ENCODE measurements around the gene HIKESHI.
"Not testable (repeated sequence)": the region's sequence is repeated elsewhere in the genome, so short reads cannot be mapped to it uniquely, and the experiment has no call there.

HIKESHI gene

GRCh38 chr11:86291466-86292262 lies 10.4 kb upstream of the HIKESHI start:
- TF ChIP-seq CTCF (IDR thresholded peaks at IDR 0.05; ENCODE audit: low read depth, low read length): peak; percentile 70
- no peak overlapping the region for H3K4me3 ChIP-seq (ENCODE audit: low read depth, low read length)
- peak; percentile 58 for DNase-seq (ENCODE audit: low read depth, low spot score)
- in situ Hi-C loops (cut with HindIII; ENCODE audit: low sequenced_read_pairs): no loop called here

GRCh38 chr11:86292912-86293616 lies 9.0 kb upstream of the HIKESHI start:
- DNase-seq (ENCODE audit: low read depth, low spot score): no peak
- H3K4me3 ChIP-seq (ENCODE audit: low read depth, low read length): no peak overlapping the region
- in situ Hi-C loops (cut with HindIII; ENCODE audit: low sequenced_read_pairs): no loop called here
- TF ChIP-seq CTCF (IDR thresholded peaks at IDR 0.05; ENCODE audit: low read depth, low read length): no peak

- H3K4me3 ChIP-seq (ENCODE audit: low read depth, low read length): no peak overlapping the region
- no peak for DNase-seq (ENCODE audit: low read depth, low spot score)
- in situ Hi-C loops (cut with HindIII; ENCODE audit: low sequenced_read_pairs): no loop called here
- no peak for TF ChIP-seq CTCF (IDR thresholded peaks at IDR 0.05; ENCODE audit: low read depth, low read length)
These were observed 8.0 kb upstream of the HIKESHI start for GRCh38 chr11:86294026-86294425.

GRCh38 chr11:86301742-86302091 lies 323 bp upstream of the HIKESHI start:
- no peak for TF ChIP-seq CTCF (IDR thresholded peaks at IDR 0.05; ENCODE audit: low read depth, low read length)
- in situ Hi-C loops (cut with HindIII; ENCODE audit: low sequenced_read_pairs): no loop called here
- peak overlapping the region; percentile 75 for H3K4me3 ChIP-seq (ENCODE audit: low read depth, low read length)
- no peak for DNase-seq (ENCODE audit: low read depth, low spot score)

GRCh38 chr11:86303257-86303656 lies 1.2 kb downstream of the HIKESHI start:
- no peak for TF ChIP-seq CTCF (IDR thresholded peaks at IDR 0.05; ENCODE audit: low read depth, low read length)
- no peak for DNase-seq (ENCODE audit: low read depth, low spot score)
- in situ Hi-C loops (cut with HindIII; ENCODE audit: low sequenced_read_pairs): no loop called here
- H3K4me3 ChIP-seq (ENCODE audit: low read depth, low read length): peak overlapping the region; percentile 75

- H3K4me3 ChIP-seq (ENCODE audit: low read depth, low read length); in situ Hi-C loops (cut with HindIII; ENCODE audit: low sequenced_read_pairs); DNase-seq (ENCODE audit: low read depth, low spot score): not testable (repeated sequence)
These were observed 6.7 kb downstream of the HIKESHI start for GRCh38 chr11:86308710-86309109.

- DNase-seq (ENCODE audit: low read depth, low spot score): no peak
- TF ChIP-seq CTCF (IDR thresholded peaks at IDR 0.05; ENCODE audit: low read depth, low read length): no peak
- in situ Hi-C loops (cut with HindIII; ENCODE audit: low sequenced_read_pairs): no loop called here
- H3K4me3 ChIP-seq (ENCODE audit: low read depth, low read length): no peak overlapping the region
These were observed 11.8 kb downstream of the HIKESHI start for GRCh38 chr11:86313793-86314192.

All from astrocyte of the spinal cord (primary cell).